ENCODE measurements around the gene GPR84.

GPR84 gene

GRCh38 chr12:54407183-54407905, 43.1 kb upstream of the GPR84 start:
- H3K4me3 ChIP-seq (replicated peaks; ENCODE audit: low read depth, low read length): no peak overlapping the region
- DNase-seq (ENCODE audit: low read depth): no peak
- no peak for TF ChIP-seq CTCF (IDR thresholded peaks at IDR 0.05; ENCODE audit: low read length, missing control alignments)

DNA sequence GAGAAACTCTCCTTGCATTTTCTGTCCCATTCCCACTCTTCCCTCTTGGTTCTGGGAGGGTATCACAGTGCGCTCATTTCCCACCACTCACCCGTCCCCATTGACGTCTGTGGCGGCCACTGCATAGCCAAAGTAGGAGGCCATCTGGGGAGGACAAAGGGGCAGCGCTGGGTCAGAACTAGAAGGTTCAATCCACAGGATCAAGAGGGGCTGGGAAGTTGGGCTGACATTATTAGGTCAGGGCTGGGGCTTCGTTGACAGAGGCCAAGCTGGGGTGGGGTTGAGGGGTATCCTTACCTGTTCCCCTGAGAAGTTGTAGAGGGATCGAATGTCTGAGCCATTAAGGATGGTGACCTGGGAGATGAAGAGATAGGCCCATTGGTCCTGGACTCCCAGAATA, 41.3 kb upstream of the GPR84 start:
- H3K4me3 ChIP-seq (replicated peaks; ENCODE audit: low read depth, low read length): no peak overlapping the region
- no peak for DNase-seq (ENCODE audit: low read depth)
- no peak for TF ChIP-seq CTCF (IDR thresholded peaks at IDR 0.05; ENCODE audit: low read length, missing control alignments)

GRCh38 chr12:54405106-54405505, 40.8 kb upstream of the GPR84 start:
- no peak for TF ChIP-seq CTCF (IDR thresholded peaks at IDR 0.05; ENCODE audit: low read length, missing control alignments)

DNA sequence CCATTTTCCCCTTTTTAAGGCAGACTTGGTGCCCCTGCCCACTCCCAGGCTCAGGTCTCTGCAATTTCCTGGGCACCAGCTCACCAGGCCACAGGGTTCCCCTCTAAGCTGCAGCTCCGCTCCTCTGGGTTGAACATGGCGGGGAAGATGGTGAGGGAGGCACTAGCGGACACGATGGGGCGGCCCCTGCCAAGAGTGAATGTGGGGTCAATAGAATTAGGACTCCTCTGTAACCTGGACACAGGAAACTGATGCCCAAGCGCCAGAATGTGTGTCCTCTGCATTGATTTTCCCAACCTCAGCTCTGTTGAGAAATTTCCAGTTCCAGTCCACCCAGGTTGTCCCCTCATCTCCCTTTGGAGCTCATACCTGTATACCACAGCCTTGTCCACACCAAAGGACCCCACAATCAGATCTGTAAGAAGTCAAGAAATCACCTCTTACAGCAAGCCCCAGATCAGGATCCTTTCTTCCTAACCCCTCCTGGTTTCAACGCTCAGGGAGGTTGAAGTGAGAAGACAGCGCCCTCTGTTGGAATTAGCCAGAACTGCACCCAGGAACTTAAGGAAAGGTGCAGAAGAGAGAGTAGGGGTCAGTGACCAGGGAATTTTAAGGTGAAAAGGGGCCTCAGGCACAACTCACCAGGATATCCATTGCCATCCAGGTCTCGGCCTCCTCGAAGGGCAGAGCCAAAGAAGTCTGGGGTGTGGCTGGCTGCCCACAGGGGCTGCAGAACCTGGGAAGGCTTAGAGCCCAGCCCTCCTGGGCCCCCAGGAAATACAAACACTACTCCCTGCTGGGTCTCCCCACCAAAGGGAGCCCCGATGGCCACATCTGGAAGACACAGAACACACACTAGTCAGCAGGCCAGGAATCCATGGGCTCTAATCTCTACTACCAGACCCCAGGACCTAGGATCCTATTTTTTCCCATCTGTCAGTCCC, 40.0 kb upstream of the GPR84 start:
- peak; percentile 76 for DNase-seq (ENCODE audit: low read depth)
- no peak overlapping the region for H3K4me3 ChIP-seq (replicated peaks; ENCODE audit: low read depth, low read length)
- TF ChIP-seq CTCF (IDR thresholded peaks at IDR 0.05; ENCODE audit: low read length, missing control alignments): peak; percentile 99

More at GRCh38 chr12:54405106-54405505, 40.8 kb upstream of the GPR84 start:
- H3K4me3 ChIP-seq (replicated peaks; ENCODE audit: low read depth, low read length): no peak overlapping the region
- DNase-seq (ENCODE audit: low read depth): no peak

- no peak for DNase-seq (ENCODE audit: low read depth)
- TF ChIP-seq CTCF (IDR thresholded peaks at IDR 0.05; ENCODE audit: low read length, missing control alignments): no peak
- no peak overlapping the region for H3K4me3 ChIP-seq (replicated peaks; ENCODE audit: low read depth, low read length)
These were observed 36.8 kb upstream of the GPR84 start for GRCh38 chr12:54401119-54401518.

DNA sequence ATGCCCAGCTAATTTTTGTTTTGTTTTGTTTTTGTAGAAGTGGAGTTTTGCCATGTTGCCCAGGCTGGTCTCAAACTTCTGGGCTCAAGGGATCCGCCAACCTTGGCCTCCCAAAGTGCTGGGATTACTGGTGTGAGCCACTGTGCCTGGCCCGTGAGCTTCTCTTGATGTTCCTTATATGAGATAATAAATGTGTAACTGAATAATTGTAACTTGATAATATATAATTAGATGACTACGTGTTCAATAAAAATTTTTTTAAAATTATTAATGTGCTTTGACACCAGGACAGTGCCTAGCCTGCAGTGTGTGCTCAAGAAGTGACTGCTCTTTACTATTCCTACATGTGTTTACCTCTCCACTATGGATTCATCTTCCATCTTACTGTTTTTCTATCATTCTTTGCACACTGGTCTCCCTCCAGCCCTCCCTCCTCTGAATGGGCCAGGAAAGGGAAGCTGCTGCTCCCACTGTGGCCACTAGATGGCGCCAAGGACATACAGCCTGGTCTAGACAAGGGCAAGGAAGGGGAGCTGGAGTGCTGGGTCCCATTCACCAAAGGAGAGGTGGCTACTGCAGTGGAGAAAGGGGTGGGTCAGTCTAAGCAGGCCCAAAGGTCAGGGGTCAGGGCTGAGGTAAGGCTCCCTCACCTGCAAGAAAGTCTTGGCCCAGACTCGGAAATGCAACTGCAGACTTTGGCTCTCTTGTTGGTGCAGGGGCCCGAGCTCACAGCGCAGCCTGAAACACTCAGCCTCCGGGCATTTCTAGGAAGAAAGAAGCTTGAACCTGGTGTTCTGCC, 34.9 kb upstream of the GPR84 start:
- no peak overlapping the region for H3K4me3 ChIP-seq (replicated peaks; ENCODE audit: low read depth, low read length)
- DNase-seq (ENCODE audit: low read depth): peak; percentile 89
- TF ChIP-seq CTCF (IDR thresholded peaks at IDR 0.05; ENCODE audit: low read length, missing control alignments): peak; percentile 100

Measured in fibroblast of pulmonary artery (primary cell).